Measurements from ENCODE around the gene C22orf15. TPM values are rescaled to one million over a fixed set of nuclear protein-coding genes. Genes with fewer than 3 reads are reported as not detected.

The C22orf15 gene
- total RNA-seq, 1 donor, result 0.72 TPM

GRCh38 chr22:23800297-23801237, 37.8 kb downstream of the C22orf15 start:
- no peaks in the 10 kb centered on the region for H3K9me3 ChIP-seq (ENCODE audit: low read depth, low read length)
- peaks cover 3% of the 10 kb centered on the region for H3K79me2 ChIP-seq (ENCODE audit: insufficient read depth, low read length)
- no peak overlapping the region for H3K4me2 ChIP-seq (ENCODE audit: insufficient read depth, low read length)
- H3K36me3 ChIP-seq (ENCODE audit: insufficient read depth, low read length), result peaks cover 70% of the 10 kb centered on the region
- no peak for DNase-seq (ENCODE audit: insufficient read length, low spot score, missing footprints)
- no peaks in the 10 kb centered on the region for H3K27me3 ChIP-seq (ENCODE audit: insufficient read depth, low read length)
- H3K4me3 ChIP-seq (ENCODE audit: insufficient read depth, low read length), result no peak overlapping the region
- no peak overlapping the region for H2AFZ ChIP-seq (ENCODE audit: low read length)
- H3K4me1 ChIP-seq (ENCODE audit: insufficient read depth, low read length), result no peaks in the 10 kb centered on the region
- H4K20me1 ChIP-seq (ENCODE audit: insufficient read depth, low read length), result peaks cover 13% of the 10 kb centered on the region
- no peak for TF ChIP-seq CTCF (IDR thresholded peaks at IDR 0.05; ENCODE audit: extremely low read depth, low read depth, low read length)
- no peak overlapping the region for H3K27ac ChIP-seq (ENCODE audit: low read depth, low read length)

GRCh38 chr22:23801238-23801821, 38.5 kb downstream of the C22orf15 start:
- Histone ChIP-seq H3K4me2 (ENCODE audit: insufficient read depth, low read length) (no peak overlapping the region), H4K20me1 (ENCODE audit: insufficient read depth, low read length) (peaks cover 11% of the 10 kb centered on the region), H3K27me3 (ENCODE audit: insufficient read depth, low read length) (no peaks in the 10 kb centered on the region), H3K27ac (ENCODE audit: low read depth, low read length) (no peak overlapping the region), H2AFZ (ENCODE audit: low read length) (no peak overlapping the region), H3K4me1 (ENCODE audit: insufficient read depth, low read length) (no peaks in the 10 kb centered on the region), H3K9me3 (ENCODE audit: low read depth, low read length) (no peaks in the 10 kb centered on the region), H3K36me3 (ENCODE audit: insufficient read depth, low read length) (peaks cover 70% of the 10 kb centered on the region), H3K4me3 (ENCODE audit: insufficient read depth, low read length) (no peak overlapping the region), H3K79me2 (ENCODE audit: insufficient read depth, low read length) (peaks cover 3% of the 10 kb centered on the region)
- no peak for TF ChIP-seq CTCF (IDR thresholded peaks at IDR 0.05; ENCODE audit: extremely low read depth, low read depth, low read length)
- peak; percentile 58 for DNase-seq (ENCODE audit: insufficient read length, low spot score, missing footprints)

GRCh38 chr22:23801886-23802377, 39.1 kb downstream of the C22orf15 start:
- Histone ChIP-seq H3K4me3 (ENCODE audit: insufficient read depth, low read length) (no peak overlapping the region), H3K27me3 (ENCODE audit: insufficient read depth, low read length) (no peaks in the 10 kb centered on the region), H4K20me1 (ENCODE audit: insufficient read depth, low read length) (peaks cover 9% of the 10 kb centered on the region), H3K9me3 (ENCODE audit: low read depth, low read length) (no peaks in the 10 kb centered on the region), H3K4me2 (ENCODE audit: insufficient read depth, low read length) (no peak overlapping the region), H3K4me1 (ENCODE audit: insufficient read depth, low read length) (no peaks in the 10 kb centered on the region), H3K36me3 (ENCODE audit: insufficient read depth, low read length) (peaks cover 73% of the 10 kb centered on the region), H3K27ac (ENCODE audit: low read depth, low read length) (no peak overlapping the region), H3K79me2 (ENCODE audit: insufficient read depth, low read length) (peaks cover 3% of the 10 kb centered on the region), H2AFZ (ENCODE audit: low read length) (no peak overlapping the region)
- no peak for DNase-seq (ENCODE audit: insufficient read length, low spot score, missing footprints)
- no peak for TF ChIP-seq CTCF (IDR thresholded peaks at IDR 0.05; ENCODE audit: extremely low read depth, low read depth, low read length)

Data from osteoblast (primary cell).